HG03095 (cell line): ENCODE data around the gene TEX11.
"Not testable (repeated sequence)": the region's sequence is repeated elsewhere in the genome, so short reads cannot be mapped to it uniquely, and the experiment has no call there.

ENCODE experiments used
- ATAC-seq: cut with Tn5 transposase; IDR thresholded peaks from one replicate; pipeline ENCODE4 v1.9.1; 2021; ENCODE audit warnings: moderate library complexity; ENCODE audit not compliant: unreplicated experiment

The TEX11 gene

DNA sequence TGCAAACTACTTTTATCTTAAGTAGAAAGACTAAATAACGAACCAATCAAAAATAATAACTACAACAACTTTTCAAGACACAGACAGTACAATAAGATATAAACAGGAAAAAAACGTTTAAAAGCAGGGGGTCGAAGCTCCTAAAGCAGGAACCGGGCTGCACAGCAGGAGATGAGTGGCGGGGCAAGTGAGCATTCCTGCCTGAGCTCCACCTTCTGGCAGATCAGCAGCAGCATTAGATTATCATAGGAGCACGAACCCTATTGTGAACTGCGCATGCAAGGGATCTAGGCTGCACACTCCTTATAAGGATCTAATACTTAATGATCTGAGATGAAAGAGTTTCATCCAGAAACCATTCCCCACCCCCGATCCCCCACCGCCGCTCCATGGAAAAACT, 146.2 kb downstream of the TEX11 start:
- no peak for ATAC-seq

DNA sequence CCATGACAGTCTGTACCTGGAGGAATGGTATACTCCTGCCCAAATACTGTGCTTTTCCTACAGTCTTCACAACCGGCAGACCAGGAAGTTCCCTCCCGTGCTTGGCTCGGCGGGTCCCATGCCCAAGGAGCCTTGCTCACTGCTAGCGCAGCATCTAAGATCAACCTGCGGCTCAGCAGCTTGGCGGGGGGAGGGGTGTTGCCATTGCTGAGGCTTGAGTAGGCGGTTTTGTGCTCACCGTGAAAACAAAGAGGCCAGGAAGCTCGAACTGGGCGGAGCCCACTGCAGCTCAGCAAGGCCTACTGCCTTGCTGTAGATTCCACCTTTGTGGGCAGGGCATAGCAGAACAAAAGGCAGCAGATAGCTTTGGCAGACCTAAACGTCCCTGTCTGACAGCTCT, 152.7 kb downstream of the TEX11 start:
- no peak for ATAC-seq

DNA sequence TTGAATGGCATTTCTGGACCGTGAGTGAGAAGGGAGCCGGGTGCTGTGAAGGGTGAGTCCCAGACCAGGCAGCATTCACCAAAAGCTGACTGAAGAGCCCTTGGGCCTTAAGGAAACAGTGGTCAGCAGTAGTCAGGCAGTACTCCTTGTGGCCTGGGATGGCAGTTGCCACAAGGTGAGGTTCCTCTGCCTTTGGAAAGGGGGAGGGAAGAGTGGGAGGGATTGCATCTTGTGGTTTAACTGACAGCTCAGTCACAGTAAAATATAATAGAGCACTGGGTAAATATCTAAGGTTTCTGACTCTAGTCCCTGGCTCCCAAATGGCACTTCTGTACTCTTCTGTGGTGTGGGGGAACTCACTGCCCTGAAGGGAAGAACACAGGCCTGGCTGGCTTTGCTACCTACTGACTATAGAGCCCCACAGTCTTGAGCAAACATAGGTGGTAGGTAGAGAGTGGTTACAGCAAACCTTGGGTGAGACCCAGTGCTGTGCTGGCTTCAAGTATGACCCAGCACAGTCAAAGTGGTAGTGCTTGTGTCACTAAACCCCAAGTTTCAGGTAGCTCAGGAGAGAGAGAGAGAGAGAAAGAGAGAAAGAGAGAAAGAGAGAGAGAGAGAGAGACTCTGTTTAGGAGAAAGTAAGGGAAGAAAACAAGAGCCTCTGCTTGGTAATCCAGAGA, 154.2 kb downstream of the TEX11 start:
- ATAC-seq = no peak

DNA sequence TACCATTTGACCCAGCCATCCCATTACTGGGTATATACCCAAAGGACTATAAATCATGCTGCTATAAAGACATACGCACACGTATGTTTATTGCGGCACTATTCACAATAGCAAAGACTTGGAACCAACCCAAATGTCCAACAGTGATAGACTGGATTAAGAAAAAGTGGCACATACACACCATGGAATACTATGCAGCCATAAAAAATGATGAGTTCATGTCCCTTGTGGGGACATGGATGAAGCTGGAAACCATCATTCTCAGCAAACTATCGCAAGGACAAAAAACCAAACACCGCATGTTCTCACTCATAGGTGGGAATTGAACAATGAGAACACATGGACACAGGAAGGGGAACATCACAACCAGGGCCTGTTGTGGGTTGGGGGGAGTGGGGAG, 174.7 kb downstream of the TEX11 start:
- not testable (repeated sequence) for ATAC-seq

DNA sequence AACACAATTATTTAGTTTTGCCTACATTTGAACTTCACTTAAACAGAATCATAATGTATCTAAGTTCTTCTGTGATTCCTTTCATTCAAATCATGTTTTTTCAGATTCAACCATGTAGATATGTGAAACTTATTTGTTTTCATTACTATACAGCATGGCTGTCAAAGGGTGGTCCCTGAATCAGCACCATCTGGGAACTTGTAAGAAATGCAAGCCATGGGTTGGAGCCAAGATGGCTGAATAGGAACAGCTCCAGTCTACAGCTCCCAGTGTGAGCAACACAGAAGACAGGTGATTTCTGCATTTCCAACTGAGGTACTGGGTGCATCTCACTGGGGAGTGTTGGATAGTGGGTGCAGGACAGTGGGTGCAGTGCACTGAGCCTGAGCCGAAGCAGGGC, 180.6 kb downstream of the TEX11 start:
- not testable (repeated sequence) for ATAC-seq

DNA sequence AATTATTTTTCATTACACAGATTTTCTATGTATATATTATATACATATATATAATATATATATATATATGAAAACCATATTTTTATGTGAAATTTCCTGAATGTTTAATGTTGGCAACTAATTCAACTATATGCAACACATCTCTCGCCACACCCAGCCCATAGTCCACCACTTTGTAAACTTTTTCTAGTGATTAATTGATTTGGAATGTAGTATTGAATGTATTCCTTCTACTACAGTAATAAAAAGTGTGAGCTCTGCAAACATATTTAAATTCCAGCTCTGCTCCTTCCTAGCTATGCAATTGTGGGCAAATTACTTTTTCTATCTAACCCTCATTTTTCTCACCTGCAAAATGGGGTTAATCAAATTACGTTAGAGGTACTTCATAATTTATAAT, 187.8 kb downstream of the TEX11 start:
- no peak for ATAC-seq

DNA sequence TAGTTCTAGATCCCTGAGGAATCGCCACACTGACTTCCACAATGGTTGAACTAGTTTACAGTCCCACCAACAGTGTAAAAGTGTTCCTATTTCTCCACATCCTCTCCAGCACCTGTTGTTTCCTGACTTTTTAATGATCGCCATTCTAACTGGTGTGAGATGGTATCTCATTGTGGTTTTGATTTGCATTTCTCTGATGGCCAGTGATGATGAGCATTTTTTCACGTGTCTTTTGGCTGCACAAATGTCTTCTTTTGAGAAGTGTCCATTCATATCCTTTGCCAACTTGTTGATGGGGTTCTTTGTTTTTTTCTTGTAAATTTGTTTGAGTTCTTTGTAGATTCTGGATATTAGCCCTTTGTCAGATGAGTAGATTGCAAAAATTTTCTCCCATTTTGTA, 197.2 kb downstream of the TEX11 start:
- not testable (repeated sequence) for ATAC-seq

DNA sequence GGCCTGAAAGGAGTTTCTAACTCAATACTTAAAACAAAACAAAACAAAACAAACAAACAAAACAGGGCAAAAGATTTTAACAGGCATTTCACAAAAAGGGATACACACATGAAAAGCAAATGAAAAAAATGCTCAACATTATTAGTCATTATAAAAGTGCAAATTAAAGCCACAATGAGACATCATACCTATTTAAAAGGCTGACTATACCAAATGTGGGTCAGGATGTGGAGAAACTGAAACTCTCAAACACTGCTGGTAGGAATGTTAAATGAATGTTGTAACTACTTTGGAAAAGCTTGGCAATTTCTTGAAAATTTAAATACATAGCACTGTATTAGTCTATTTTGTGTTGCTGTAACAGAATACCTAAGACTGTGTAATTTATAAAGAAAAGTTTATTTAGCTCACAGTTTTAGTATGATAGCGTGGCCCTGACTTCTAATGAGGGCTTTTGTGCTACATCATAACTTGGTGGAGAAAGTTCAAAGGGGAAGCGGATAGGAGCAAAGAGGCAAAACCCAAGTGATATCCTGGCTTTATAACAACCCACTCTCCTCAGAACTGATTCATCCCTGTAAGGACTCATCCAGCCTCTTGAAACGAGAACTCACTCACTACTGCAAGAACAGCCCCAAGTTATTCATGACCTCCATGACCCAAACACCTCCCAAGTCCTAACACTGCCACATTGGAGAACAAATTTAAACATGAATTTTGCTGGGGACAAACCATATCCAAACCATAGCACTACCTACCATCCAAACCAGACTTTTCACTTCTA, 214.0 kb downstream of the TEX11 start:
- ATAC-seq = no peak

DNA sequence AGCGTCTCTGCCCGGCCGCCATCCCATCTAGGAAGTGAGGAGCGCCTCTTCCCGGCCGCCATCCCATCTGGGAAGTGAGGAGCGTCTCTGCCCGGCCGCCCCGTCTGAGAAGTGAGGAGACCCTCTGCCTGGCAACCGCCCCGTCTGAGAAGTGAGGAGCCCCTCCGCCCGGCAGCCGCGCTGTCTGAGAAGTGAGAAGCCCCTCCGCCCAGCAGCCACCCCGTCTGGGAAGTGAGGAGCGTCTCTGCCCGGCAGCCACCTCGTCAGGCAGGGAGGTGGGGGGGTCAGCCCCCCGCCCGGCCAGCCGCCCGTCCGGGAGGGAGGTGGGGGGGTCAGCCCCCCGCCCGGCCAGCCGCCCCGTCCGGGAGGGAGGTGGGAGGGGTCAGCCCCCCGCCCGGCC, 229.1 kb downstream of the TEX11 start:
- ATAC-seq = not testable (repeated sequence)

DNA sequence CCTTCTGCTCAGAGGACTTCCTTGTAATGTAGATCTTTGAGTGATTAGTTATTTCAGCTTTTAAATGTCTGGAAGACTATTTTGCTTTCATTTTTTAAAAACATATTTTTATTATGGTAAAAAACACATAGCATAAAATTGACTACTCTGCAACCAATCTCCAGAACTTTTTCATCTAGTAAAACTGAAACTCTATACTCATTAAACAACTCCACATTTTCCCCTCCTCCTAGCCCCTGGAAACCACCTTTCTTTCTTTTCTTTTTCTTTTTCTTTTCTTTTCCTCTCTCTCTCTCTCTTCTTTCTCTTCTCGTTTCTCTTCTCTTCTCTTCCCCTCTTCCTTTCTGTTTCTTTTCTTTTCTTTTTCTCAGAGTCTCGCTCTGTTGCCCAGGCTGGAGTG, 233.2 kb downstream of the TEX11 start:
- no peak for ATAC-seq

DNA sequence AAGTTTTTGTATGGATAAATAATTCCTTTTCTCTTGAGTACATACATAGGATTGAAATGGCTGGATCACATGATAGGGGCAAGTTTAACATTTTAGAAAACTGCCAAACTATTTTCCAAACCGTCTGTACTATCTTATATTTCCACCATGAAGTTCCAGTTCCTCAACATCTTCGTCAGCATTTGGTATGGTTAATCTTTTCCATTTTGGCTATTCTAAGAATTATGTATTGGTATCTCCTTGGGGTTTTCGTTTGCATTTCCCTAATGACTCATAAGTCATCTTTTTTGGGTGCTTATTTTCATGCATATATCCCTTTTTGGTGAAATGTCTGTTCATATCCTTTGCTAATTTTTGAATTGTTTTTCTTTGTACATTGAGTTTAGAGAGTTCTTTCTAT, 236.2 kb downstream of the TEX11 start:
- no peak for ATAC-seq

DNA sequence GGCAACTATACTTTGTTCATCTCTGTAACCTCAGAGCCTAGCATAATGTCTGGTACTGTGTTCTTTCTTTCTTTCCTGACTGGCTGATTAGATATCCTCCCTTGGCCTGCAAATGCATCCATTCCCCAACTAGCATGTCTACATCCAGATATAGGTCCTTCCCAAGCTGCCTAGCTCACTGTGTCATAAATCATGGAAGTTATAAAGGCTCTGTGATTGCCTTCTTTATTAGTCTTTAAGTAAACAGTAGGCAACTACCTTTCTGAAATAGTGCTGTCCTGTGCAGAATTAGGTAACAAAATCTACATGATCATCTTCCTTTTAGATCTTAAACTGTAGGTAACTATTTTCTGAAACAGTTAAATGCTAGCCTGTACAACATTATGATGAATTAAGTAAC, 239.4 kb downstream of the TEX11 start:
- no peak for ATAC-seq

DNA sequence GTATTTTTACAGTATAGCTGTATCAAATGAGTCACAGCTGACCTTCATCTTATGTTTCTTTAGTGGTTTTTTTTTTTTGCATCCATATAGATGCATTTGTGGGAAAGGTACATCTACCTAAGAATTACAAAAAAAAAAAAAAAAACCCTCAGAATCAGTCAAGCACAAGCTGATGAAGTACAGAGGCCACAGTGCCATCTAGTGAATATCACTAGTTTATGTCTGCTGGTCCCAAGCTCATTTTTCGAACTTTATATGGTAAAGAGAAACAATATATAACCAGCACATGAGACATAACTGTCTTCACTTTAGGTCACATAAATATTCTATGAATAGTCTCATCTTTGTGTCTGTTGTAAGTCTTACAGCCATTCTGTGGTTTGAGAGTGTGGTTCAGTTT, 243.8 kb downstream of the TEX11 start:
- no peak for ATAC-seq

DNA sequence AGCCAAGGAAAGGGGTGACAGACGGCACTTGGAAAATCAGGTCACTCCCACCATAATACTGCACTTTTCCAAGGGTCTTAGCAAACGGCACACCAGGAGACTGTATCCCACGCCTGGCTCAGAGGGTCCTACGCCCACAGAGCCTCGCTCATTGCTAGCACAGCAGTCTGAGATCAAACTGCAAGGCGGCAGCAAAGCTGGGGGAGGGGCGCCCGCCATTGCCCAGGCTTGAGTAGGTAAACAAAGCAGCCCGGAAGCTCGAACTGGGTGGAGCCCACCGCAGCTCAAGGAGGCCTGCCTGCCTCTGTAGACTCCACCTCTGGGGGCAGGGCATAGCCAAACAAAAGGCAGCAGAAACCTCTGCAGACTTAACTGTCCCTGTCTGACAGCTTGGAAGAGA, 247.4 kb downstream of the TEX11 start:
- ATAC-seq = not testable (repeated sequence)

DNA sequence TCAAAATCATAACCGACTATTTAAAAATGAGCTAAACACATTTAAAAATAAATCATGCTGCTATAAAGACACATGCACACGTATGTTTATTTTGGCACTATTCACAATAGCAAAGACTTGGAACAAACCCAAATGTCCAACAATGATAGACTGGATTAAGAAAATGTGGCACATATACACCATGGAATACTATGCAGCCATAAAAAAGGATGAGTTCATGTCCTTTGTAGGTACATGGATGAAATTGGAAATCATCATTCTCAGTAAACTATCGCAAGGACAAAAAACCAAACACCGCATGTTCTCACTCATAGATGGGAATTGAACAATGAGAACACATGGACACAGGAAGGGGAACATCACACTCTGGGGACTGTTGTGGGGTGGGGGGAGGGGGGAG, 251.0 kb downstream of the TEX11 start:
- not testable (repeated sequence) for ATAC-seq

DNA sequence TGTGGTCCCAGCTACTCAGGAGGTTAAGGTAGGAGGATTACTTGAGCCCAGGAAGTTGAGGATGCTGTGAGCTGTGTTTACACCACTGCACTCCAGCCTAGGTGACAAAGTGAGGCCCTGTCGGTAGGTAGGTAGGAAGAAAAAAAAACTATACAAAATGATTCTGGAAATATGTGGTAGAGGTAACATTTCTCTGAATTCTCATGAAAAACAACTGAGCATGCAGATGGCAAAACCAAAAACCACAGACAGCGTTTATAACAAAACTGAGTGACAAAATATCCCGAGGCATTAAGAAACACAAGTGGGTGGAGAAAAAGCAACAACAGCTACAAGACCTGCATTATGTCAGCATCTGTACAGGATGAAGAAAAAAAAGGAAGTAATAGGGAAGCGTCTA, 252.2 kb downstream of the TEX11 start:
- no peak for ATAC-seq

DNA sequence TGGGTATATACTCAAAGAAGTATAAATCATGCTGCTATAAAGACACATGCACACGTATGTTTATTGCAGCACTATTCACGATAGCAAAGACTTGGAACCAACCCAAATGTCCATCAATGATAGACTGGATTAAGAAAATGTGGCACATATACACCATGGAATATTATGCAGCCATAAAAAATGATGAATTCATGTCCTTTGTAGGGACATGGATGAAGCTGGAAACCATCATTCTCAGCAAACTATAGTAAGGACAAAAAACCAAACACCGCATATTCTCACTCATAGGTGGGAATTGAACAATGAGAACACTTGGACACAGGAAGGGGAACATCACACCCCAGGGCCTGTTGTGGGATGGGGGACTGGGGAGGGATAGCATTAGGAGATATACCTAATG, 260.6 kb downstream of the TEX11 start:
- ATAC-seq = not testable (repeated sequence)

DNA sequence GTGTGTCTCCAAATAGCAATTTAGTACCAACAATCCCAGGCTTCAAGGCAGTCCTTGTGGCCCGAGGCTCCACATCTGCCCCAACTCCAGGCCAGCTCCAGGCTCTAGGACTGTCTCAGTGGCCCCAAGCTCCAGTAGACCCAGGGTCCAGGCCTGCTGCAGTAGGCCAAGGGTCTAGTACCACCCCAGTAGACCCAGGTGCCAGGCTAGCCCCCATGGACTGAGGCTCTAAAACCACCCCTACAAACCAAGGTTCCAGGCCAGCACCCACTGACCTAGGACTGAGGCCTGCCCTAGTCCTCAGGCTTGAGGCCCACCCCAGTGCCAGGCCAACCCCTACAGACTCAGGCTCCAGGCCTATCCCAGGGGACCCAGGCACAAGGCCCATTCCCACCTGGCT, 272.3 kb downstream of the TEX11 start:
- no peak for ATAC-seq

DNA sequence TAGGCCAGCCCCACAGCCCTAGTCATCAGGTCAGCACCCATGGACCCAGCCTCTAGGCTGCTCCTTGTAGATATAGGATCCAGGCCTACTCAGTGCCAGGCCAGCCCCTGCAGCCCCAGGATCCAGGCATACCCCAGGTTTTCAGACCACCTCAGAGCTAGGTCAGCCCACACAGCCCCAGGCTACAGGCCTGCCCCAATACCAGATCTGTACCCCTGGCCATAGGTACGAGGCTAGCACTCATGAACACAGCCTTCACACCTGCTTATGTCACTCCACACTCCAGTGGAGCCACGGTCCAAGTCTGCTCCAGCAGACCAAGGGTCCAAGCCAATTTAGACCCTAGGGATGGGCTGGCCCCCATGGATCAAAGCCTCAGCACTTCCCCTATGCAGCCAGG, 272.8 kb downstream of the TEX11 start:
- ATAC-seq = no peak

DNA sequence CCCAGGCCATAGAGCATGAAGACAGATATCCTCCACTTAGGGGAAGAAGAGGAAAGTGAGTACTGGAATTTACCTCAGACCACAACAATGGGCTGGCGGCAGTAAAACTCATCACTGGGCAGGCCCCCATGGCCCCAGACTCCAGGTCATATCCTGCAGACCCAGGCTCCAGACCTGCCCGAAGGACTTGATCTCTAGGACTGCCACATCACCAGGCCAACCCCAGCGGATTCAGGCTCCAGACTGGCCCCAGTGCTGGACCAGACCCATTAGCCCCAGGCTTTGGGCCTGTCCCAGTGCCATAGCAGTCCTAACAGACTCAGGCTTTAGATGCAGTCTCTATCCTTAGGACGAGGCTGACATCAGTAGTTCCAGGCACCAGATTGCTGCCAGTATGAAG, 273.3 kb downstream of the TEX11 start:
- no peak for ATAC-seq

DNA sequence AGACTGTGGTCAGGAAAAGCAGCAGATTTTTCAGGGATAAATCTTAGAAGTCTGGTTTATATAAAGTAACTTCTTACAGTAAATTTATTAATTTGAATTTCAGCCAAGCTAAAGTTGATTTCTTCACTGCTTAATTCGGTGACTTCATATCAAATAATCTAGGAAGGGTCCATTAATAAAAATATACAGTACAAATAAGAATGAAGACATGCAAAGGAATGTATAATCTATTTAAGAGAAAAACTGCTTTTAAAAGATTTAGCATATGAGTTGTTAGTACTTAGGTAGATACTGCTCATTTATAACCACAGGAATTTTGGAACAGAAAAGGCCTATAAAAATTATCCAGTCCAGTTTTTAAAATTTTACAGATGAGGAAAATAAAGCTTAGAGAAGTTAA, 286.8 kb downstream of the TEX11 start:
- ATAC-seq = no peak

DNA sequence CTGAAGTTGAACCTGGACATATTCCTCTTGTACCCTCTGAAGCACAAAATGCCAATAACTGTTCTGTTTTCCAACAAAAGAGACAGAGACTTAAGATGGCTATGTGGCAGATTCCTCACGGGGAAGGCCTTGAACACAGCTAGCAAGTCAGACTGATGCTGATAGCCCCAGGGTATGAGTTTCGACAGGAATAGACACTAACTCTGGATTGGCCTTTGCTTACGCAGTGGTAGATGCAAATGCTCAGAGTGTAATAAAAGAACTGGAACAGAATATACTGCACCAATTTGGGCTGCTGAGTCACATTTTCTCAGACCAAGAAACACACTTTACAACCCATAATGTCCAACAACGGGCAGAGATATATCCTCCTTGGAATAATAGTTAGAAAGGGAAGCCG, 290.0 kb downstream of the TEX11 start:
- no peak for ATAC-seq

DNA sequence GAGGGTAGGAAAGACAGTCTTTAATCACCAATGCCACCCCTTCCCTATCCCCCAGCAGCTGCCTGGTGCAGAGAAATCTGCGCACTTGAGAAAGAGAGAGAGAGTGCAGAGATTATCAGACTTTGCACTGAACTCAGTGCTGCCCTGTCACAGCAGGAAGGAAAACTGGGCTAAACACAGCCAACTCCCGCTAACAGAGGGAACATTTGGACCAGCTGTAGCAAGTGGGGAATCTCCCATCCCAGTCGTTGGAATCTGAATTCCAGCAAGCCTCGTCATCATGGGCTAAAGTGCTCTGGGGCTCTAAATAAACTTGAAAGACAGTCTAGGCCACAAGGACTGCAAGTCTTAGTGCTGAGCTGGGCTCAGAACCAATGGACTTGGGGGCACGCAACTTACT, 295.2 kb downstream of the TEX11 start:
- ATAC-seq = no peak
